Measurements from ENCODE around the gene PLA2G4A. TPM values are rescaled to one million over a fixed set of nuclear protein-coding genes. Genes with fewer than 3 reads are reported as not detected.

Gene PLA2G4A
- total RNA-seq, 1 experiment from 2014 or later = 3.8 TPM

DNA sequence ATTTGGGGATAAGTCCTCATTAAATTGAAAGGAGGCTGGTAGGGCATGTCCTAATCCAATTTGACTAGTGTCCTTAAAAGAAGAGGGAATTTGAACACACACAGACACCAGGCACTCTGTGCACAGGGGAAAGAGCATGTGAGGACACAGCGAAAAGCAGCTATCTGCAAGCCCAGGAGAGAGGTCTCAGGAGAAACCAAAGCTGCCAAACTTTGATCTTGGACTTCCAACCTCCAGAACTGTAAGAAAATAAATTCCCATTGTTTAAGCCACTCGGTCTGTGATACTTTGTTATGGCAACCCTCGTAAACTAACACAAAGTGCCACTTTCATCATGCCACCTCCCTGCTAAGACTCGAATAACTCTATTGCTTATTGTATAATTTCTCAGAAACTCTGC lies 13.8 kb downstream of the PLA2G4A start:
- ChIA-PET POLR2A (no interaction called here), CTCF (no interaction called here)
- Mint-ChIP-seq H3K27me3 (ENCODE audit: insufficient read depth, unreplicated experiment) (no peaks in the 10 kb centered on the region), H3K36me3 (ENCODE audit: insufficient read depth, unreplicated experiment) (no peaks in the 10 kb centered on the region), H3K4me1 (ENCODE audit: insufficient read depth, unreplicated experiment) (no peaks in the 10 kb centered on the region), H3K4me3 (ENCODE audit: unreplicated experiment) (no peak overlapping the region), H3K27ac (ENCODE audit: low read depth, unreplicated experiment) (no peak overlapping the region), H3K9me3 (ENCODE audit: unreplicated experiment) (no peaks in the 10 kb centered on the region)
- intact Hi-C loops (cut with micrococcal nuclease) = no loop called here
- BruUV-seq (replicated peaks) = no TSS peak
- TF ChIP-seq, protein P1, sequence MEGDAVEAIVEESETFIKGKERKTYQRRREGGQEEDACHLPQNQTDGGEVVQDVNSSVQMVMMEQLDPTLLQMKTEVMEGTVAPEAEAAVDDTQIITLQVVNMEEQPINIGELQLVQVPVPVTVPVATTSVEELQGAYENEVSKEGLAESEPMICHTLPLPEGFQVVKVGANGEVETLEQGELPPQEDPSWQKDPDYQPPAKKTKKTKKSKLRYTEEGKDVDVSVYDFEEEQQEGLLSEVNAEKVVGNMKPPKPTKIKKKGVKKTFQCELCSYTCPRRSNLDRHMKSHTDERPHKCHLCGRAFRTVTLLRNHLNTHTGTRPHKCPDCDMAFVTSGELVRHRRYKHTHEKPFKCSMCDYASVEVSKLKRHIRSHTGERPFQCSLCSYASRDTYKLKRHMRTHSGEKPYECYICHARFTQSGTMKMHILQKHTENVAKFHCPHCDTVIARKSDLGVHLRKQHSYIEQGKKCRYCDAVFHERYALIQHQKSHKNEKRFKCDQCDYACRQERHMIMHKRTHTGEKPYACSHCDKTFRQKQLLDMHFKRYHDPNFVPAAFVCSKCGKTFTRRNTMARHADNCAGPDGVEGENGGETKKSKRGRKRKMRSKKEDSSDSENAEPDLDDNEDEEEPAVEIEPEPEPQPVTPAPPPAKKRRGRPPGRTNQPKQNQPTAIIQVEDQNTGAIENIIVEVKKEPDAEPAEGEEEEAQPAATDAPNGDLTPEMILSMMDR (IDR thresholded peaks at IDR 0.05; ENCODE audit: unreplicated experiment) = no peak
- no peak for DNase-seq (ENCODE audit: unreplicated experiment)

DNA sequence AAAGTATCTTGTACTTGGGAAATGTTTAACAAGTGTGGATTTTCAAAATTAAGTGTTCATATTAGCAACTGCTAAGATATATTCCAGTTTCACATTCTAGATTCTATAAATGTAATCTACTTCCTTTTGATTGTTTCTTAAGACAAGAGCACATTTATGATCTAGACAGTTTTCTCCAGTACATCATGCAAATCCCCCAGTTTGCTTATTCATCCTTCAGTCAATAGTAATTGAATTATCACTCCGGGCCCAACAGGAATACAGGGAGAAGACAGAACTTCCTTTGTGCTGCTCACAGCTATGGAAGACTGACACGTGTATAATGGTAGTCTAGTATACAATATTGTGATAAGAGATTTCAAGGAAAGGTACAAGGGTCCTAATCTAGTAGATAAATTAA lies 14.5 kb downstream of the PLA2G4A start:
- intact Hi-C loops (cut with micrococcal nuclease) = no loop called here
- ChIA-PET CTCF (no interaction called here), POLR2A (no interaction called here)
- Mint-ChIP-seq H3K27ac (ENCODE audit: low read depth, unreplicated experiment) (no peak overlapping the region), H3K9me3 (ENCODE audit: unreplicated experiment) (no peaks in the 10 kb centered on the region), H3K4me3 (ENCODE audit: unreplicated experiment) (no peak overlapping the region), H3K4me1 (ENCODE audit: insufficient read depth, unreplicated experiment) (no peaks in the 10 kb centered on the region), H3K27me3 (ENCODE audit: insufficient read depth, unreplicated experiment) (no peaks in the 10 kb centered on the region), H3K36me3 (ENCODE audit: insufficient read depth, unreplicated experiment) (no peaks in the 10 kb centered on the region)
- TF ChIP-seq, protein P1 (IDR thresholded peaks at IDR 0.05; ENCODE audit: unreplicated experiment) = no peak
- no TSS peak for BruUV-seq (replicated peaks)
- DNase-seq (ENCODE audit: unreplicated experiment) = no peak

DNA sequence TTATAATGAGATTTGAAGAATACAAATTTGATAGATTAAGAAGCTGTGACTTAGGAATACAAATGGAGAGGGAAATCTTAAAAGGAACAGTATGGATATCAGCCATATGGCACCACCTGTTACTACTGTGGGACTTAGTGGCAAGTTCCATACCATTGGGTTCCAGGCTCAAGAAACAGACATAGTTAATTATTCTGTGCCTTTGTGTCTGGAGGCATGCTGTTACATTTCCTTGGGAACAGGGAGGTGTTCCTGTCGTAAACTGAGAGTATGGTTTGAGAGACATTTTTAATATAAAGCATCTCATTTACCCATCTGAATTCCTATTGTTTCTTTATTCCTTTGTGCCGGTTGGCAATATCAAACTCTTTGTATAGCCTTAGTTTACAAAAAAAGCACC lies 15.2 kb downstream of the PLA2G4A start:
- H3K27me3 Mint-ChIP-seq (ENCODE audit: insufficient read depth, unreplicated experiment) = no peaks in the 10 kb centered on the region
- BruUV-seq (replicated peaks) = no TSS peak
- no peaks in the 10 kb centered on the region for H3K36me3 Mint-ChIP-seq (ENCODE audit: insufficient read depth, unreplicated experiment)
- POLR2A ChIA-PET = no interaction called here
- no peaks in the 10 kb centered on the region for H3K4me1 Mint-ChIP-seq (ENCODE audit: insufficient read depth, unreplicated experiment)
- no peak overlapping the region for H3K27ac Mint-ChIP-seq (ENCODE audit: low read depth, unreplicated experiment)
- TF ChIP-seq, protein P1 (IDR thresholded peaks at IDR 0.05; ENCODE audit: unreplicated experiment) = no peak
- intact Hi-C loops (cut with micrococcal nuclease) = no loop called here
- DNase-seq (ENCODE audit: unreplicated experiment) = no peak
- H3K9me3 Mint-ChIP-seq (ENCODE audit: unreplicated experiment) = no peaks in the 10 kb centered on the region
- H3K4me3 Mint-ChIP-seq (ENCODE audit: unreplicated experiment) = no peak overlapping the region
- CTCF ChIA-PET = no interaction called here

DNA sequence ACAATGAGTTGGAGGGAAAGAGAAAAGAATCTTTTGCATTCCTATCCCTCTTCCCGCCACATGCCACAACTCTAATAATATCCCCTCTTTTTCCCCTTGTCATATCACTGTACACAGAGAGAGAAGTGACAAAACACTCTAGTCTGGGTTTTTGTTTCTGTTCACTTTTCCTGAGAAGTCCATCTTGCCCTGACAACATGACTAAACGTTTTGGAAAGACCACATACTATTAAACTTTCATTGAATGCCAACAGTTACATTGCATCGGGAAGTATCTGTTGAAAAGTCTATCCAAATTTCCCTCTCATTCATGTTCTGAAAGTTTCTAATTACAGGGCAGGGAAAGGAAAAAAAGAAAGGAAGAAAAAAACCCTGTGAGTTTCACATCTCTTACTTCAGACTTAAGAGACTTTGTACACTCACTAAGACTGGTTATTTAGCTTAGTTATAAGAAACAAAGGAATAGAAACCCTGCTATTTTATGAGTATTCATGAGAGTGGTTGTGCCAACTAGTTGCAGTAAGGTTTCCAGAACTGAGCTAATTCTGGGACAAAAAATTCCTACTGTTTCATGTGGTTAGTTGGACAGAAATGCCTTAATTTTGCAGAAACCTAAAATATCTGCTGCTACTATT lies 16.9 kb downstream of the PLA2G4A start:
- Mint-ChIP-seq H3K9me3 (ENCODE audit: unreplicated experiment) (no peaks in the 10 kb centered on the region), H3K27me3 (ENCODE audit: insufficient read depth, unreplicated experiment) (no peaks in the 10 kb centered on the region), H3K4me1 (ENCODE audit: insufficient read depth, unreplicated experiment) (no peaks in the 10 kb centered on the region), H3K36me3 (ENCODE audit: insufficient read depth, unreplicated experiment) (no peaks in the 10 kb centered on the region), H3K4me3 (ENCODE audit: unreplicated experiment) (no peak overlapping the region), H3K27ac (ENCODE audit: low read depth, unreplicated experiment) (no peak overlapping the region)
- no TSS peak for BruUV-seq (replicated peaks)
- intact Hi-C loops (cut with micrococcal nuclease) = no loop called here
- ChIA-PET CTCF (interaction anchor here (0.6 to 0.9 kb wide), 4 partner anchors 13 to 1072 kb away, joined by 3 to 4 read pairs (median 4); no protein-coding TSS in a partner anchor), POLR2A (interaction anchor here (1.3 kb wide), 1 partner anchor 12 kb away, joined by 3 read pairs; no protein-coding TSS in a partner anchor)
- TF ChIP-seq, protein P1 (IDR thresholded peaks at IDR 0.05; ENCODE audit: unreplicated experiment) = no peak
- DNase-seq (ENCODE audit: unreplicated experiment) = no peak

Data from MCF 10A (cell line).